B cell (primary cell): Measurements from ENCODE around the gene GNA14. TPM values are rescaled to one million over a fixed set of nuclear protein-coding genes. Genes with fewer than 3 reads are reported as not detected.

ENCODE experiments used
- ATAC-seq: fragments of 200-7000 bp; cut with Tn5 transposase; one replicate; pipeline ENCODE4 v1.10.0; 2021; ENCODE audit warnings: low read depth, mild to moderate bottlenecking, moderate number of reproducible peaks, moderate library complexity
- CTCF ChIA-PET: fragments of 350-600 bp; sonication (Branson Sonifier 250); formaldehyde crosslinking; loops from one replicate; lab custom pipeline; 2021; ENCODE audit warnings: antibody characterized with exemption, inconsistent platforms; lab: Charles Lee
- POLR2A ChIA-PET: fragments of 350-600 bp; sonication (Branson Sonifier 250); formaldehyde crosslinking; loops from one replicate; lab custom pipeline; 2021; ENCODE audit warnings: antibody characterized with exemption; lab: Charles Lee
- DNase-seq: peaks from one replicate; pipeline ENCODE4 v3.0.0; 2013
- H2AFZ ChIP-seq: 2 replicates; pipeline ENCODE4 v1.6.1; 2012; ENCODE audit warnings: mild to moderate bottlenecking, low read depth, low read length; ENCODE audit not compliant: insufficient read depth, poor library complexity, severe bottlenecking
- H3K27ac ChIP-seq, 2 donors: 1 replicate in 1 of 2; 2 replicates in 1 of 2; pipeline ENCODE4 v1.5.1; 2012 to 2013; ENCODE audit warnings: low read length in 2 of 2, mild to moderate bottlenecking in 2 of 2, moderate library complexity in 1 of 2
- H3K27me3 ChIP-seq, 4 experiments: fragments of 200-600 bp in 1 of 4; sonication (generic) in 1 of 4; replicated peaks in 1 of 4; 1 replicate in 2 of 4; 2 replicates in 2 of 4; pipeline versions ENCODE4 v1.6.1 to v1.7.0; 2013 to 2016; ENCODE audit warnings: low read length in 3 of 4, mild to moderate bottlenecking in 2 of 4, mixed read lengths in 1 of 4, moderate library complexity in 1 of 4; ENCODE audit not compliant: insufficient read depth in 4 of 4, control insufficient read depth in 3 of 4; ENCODE audit errors: control extremely low read depth in 1 of 4
- H3K36me3 ChIP-seq, 2 experiments: replicated peaks in 1 of 2; 1 replicate in 1 of 2; 2 replicates in 1 of 2; pipeline versions ENCODE4 v1.6.1 to v1.7.1; 2013; ENCODE audit warnings: low read length in 1 of 2; ENCODE audit not compliant: insufficient read depth in 2 of 2, control insufficient read depth in 1 of 2; ENCODE audit errors: control extremely low read depth in 1 of 2, extremely low read depth in 1 of 2
- H3K4me1 ChIP-seq, 2 donors: fragments of 200-600 bp in 1 of 2; sonication (generic) in 1 of 2; 1 replicate in 1 of 2; 2 replicates in 1 of 2; pipeline versions ENCODE4 v1.5.1 to v1.6.1; 2013 to 2017; ENCODE audit warnings: low read length in 2 of 2; ENCODE audit not compliant: control insufficient read depth in 2 of 2, insufficient read depth in 2 of 2
- H3K4me2 ChIP-seq: replicated peaks from 2 replicates; pipeline ENCODE3; 2012; ENCODE audit warnings: mild to moderate bottlenecking, low read depth, low read length; ENCODE audit not compliant: poor library complexity, severe bottlenecking
- H3K4me3 ChIP-seq, 5 experiments: fragments of 200-600 bp in 1 of 5; sonication (generic) in 1 of 5; 1 replicate in 3 of 5; 2 replicates in 2 of 5; pipeline versions ENCODE4 v1.5.1 to v1.7.0; 2011 to 2016; ENCODE audit warnings: low read length in 4 of 5, mild to moderate bottlenecking in 4 of 5, low read depth in 2 of 5, control low read depth in 1 of 5, moderate library complexity in 1 of 5; ENCODE audit not compliant: insufficient read depth in 1 of 5; ENCODE audit errors: control extremely low read depth in 1 of 5, extremely low read depth in 1 of 5
- H3K79me2 ChIP-seq: fragments of 200-600 bp; sonication (generic); one replicate; pipeline ENCODE4 v1.6.0; 2016; ENCODE audit warnings: low read length; ENCODE audit not compliant: control insufficient read depth, insufficient read depth
- H3K9ac ChIP-seq: fragments of 200-600 bp; sonication (generic); 2 replicates; pipeline ENCODE4 v1.6.1; 2017; ENCODE audit warnings: mild to moderate bottlenecking, low read length, moderate library complexity
- H3K9me3 ChIP-seq, 3 donors: one replicate each; pipeline versions ENCODE4 v1.6.1 to v1.7.1; 2013; ENCODE audit warnings: low read length in 2 of 3; ENCODE audit not compliant: control insufficient read depth in 2 of 3, insufficient read depth in 1 of 3; ENCODE audit errors: control extremely low read depth in 1 of 3
- H4K20me1 ChIP-seq: 2 replicates; pipeline ENCODE4 v1.6.0; 2012; ENCODE audit warnings: mild to moderate bottlenecking, low read length; ENCODE audit not compliant: insufficient read depth, control insufficient read depth, poor library complexity, severe bottlenecking
- H3K27ac Mint-ChIP-seq: one replicate; pipeline ENCODE4 v1.8.0; 2021; ENCODE audit warnings: mixed read lengths
- H3K27me3 Mint-ChIP-seq: one replicate; pipeline ENCODE4 v1.8.0; 2021; ENCODE audit warnings: mixed read lengths
- H3K4me1 Mint-ChIP-seq: one replicate; pipeline ENCODE4 v1.8.0; 2021; ENCODE audit warnings: mixed read lengths
- H3K4me3 Mint-ChIP-seq: one replicate; pipeline ENCODE4 v1.8.0; 2021; ENCODE audit warnings: mixed read lengths
- H3K9me3 Mint-ChIP-seq: one replicate; pipeline ENCODE4 v1.8.0; 2022; ENCODE audit warnings: mixed read lengths; ENCODE audit not compliant: insufficient read depth
- EZH2 ChIP-seq: IDR thresholded peaks from 2 replicates; pipeline ENCODE4 v1.6.1; 2012; ENCODE audit warnings: borderline replicate concordance, low read depth, mild to moderate bottlenecking, moderate library complexity, low read length; ENCODE audit not compliant: insufficient read depth, poor library complexity, severe bottlenecking
- WGBS: methylation state at CpG from one replicate; pipeline ENCODE4 v1.1.5; 2013; ENCODE audit warnings: missing lambda C conversion rate; ENCODE audit not compliant: insufficient coverage; 5-methylcytosine and 5-hydroxymethylcytosine counted together
- intact Hi-C: fragments of 100-400 bp; cut with micrococcal nuclease; formaldehyde crosslinking; loops from one replicate; pipeline ENCODE4 v1.10.0; 2022
- polyA plus RNA-seq: library from polyadenylated mRNA; depleted of rRNA; stranded (reverse); fragments of >200 nt; gene quantifications from 2 replicates; pipeline ENCODE4 v1.2.3, GENCODE V29; 2012
- total RNA-seq, 2 donors: library from RNA; stranded (reverse); fragments of 120-200 nt in 1 of 2; gene quantifications; 1 replicate in 1 of 2; 2 replicates in 1 of 2; pipeline versions ENCODE4 v1.2.3 to v1.2.4, GENCODE V29; 2013 to 2022
- TF ChIP-seq, protein P1 (sequence below): fragments of 200-600 bp; IDR thresholded peaks from one replicate; pipeline ENCODE4 v1.8.0; 2022; ENCODE audit warnings: antibody characterized with exemption, mild to moderate bottlenecking

Gene GNA14
- total and polyA plus RNA-seq, 2 donors (not counting 1 experiment from before 2014, with no cell fraction given): not detected

DNA sequence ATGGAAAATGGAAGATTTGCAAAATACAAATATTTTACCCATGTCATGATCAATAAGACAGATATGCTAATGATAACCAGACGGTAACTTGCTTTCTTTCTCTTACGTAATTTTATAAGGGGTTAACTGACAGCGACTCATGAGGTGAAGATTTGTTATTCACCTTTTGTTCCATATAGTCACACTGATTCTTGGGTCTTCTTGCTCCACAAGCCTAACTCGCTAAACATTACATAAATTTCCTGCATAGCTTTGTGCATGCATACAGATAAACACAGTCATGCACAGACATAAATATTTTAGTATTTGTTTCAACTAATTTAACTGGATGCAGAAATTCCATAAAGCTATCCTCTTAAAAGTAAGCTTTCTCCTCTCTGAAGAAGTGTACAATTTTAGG lies 244.9 kb downstream of the GNA14 start:
- ATAC-seq (no peak), DNase-seq (no peak)
- Histone ChIP-seq H3K4me3 (no peak overlapping the region), H3K9me3 (peaks cover 0 to under 1% (median 0%) of the 10 kb centered on the region in 3 donors), H3K79me2 (no peaks in the 10 kb centered on the region), H3K36me3 (peaks cover 2% of the 10 kb centered on the region in 2 experiments), H4K20me1 (no peaks in the 10 kb centered on the region), H3K27ac (no peak overlapping the region), H3K9ac (no peak overlapping the region), H2AFZ (no peak overlapping the region), H3K27me3 (no peaks in the 10 kb centered on the region), H3K4me1 (no peaks in the 10 kb centered on the region), H3K4me2 (no peak overlapping the region)
- POLR2A ChIA-PET: no interaction called here
- Mint-ChIP-seq H3K9me3 (no peaks in the 10 kb centered on the region), H3K27ac (no peak overlapping the region), H3K4me3 (no peak overlapping the region), H3K27me3 (no peaks in the 10 kb centered on the region), H3K4me1 (no peaks in the 10 kb centered on the region)
- 100% methylated on average over 1 of the region's 4 CpGs for WGBS
- TF ChIP-seq, protein P1, sequence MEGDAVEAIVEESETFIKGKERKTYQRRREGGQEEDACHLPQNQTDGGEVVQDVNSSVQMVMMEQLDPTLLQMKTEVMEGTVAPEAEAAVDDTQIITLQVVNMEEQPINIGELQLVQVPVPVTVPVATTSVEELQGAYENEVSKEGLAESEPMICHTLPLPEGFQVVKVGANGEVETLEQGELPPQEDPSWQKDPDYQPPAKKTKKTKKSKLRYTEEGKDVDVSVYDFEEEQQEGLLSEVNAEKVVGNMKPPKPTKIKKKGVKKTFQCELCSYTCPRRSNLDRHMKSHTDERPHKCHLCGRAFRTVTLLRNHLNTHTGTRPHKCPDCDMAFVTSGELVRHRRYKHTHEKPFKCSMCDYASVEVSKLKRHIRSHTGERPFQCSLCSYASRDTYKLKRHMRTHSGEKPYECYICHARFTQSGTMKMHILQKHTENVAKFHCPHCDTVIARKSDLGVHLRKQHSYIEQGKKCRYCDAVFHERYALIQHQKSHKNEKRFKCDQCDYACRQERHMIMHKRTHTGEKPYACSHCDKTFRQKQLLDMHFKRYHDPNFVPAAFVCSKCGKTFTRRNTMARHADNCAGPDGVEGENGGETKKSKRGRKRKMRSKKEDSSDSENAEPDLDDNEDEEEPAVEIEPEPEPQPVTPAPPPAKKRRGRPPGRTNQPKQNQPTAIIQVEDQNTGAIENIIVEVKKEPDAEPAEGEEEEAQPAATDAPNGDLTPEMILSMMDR: no peak
- no peak for TF ChIP-seq EZH2
- CTCF ChIA-PET: no interaction called here
- intact Hi-C loops: no loop called here

DNA sequence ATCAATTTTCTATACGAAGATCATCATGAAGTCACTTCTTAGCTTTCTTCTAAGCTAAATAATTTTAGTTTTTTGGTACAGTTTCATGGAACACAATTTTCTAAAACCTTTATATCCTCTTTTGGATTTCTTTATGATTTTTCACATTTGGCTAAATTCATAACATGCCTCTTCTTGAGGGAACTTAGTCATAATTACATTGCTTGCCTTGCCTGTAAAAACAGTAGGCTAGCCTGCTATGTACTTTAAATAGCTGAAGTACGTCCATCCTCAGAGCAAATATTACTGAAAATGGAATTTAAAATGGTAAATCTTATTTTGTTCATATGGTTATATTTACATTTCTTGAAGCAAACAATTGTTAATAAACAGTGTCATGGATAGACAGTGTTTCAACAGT lies 245.8 kb downstream of the GNA14 start:
- H3K4me3 Mint-ChIP-seq: no peak overlapping the region
- ATAC-seq (no peak), DNase-seq (no peak)
- Histone ChIP-seq H3K4me3 (no peak overlapping the region), H3K4me1 (no peaks in the 10 kb centered on the region), H3K27me3 (no peaks in the 10 kb centered on the region), H3K4me2 (no peak overlapping the region), H3K9ac (no peak overlapping the region), H3K79me2 (no peaks in the 10 kb centered on the region), H3K9me3 (no peaks in the 10 kb centered on the region), H3K27ac (no peak overlapping the region), H4K20me1 (no peaks in the 10 kb centered on the region), H3K36me3 (no peaks in the 10 kb centered on the region), H2AFZ (no peak overlapping the region)
- TF ChIP-seq, protein P1: no peak
- no peak for TF ChIP-seq EZH2
- H3K27me3 Mint-ChIP-seq: no peaks in the 10 kb centered on the region
- WGBS: no CpG with 5 or more reads among the region's 2 CpGs
- POLR2A ChIA-PET: no interaction called here
- no peaks in the 10 kb centered on the region for H3K9me3 Mint-ChIP-seq
- CTCF ChIA-PET: no interaction called here
- no peaks in the 10 kb centered on the region for H3K4me1 Mint-ChIP-seq
- H3K27ac Mint-ChIP-seq: no peak overlapping the region
- intact Hi-C loops: no loop called here
